ENCODE data around the gene LRRC38.

GRCh38 chr1:13479171-13479856 is 34.5 kb downstream of the LRRC38 start:
- TF ChIP-seq TCF7L2 (IDR thresholded peaks at IDR 0.05; ENCODE audit: borderline replicate concordance, extremely low read depth, insufficient read depth, insufficient read length) (no peak), ZFX (IDR thresholded peaks at IDR 0.05) (no peak), EGR1 (IDR thresholded peaks at IDR 0.05; ENCODE audit: low read depth) (no peak), EZH2phosphoT487 (IDR thresholded peaks at IDR 0.05; ENCODE audit: borderline replicate concordance) (no peak), POLR2AphosphoS5 (IDR thresholded peaks at IDR 0.05; ENCODE audit: low read depth, low read length) (no peak), CTCF (IDR thresholded peaks at IDR 0.05 in 2 of 3, conservative IDR thresholded peaks at IDR 0.05 in 1 of 3; ENCODE audit: borderline replicate concordance in 1 of 3, insufficient read depth in 1 of 3, low read depth in 2 of 3, low read length in 2 of 3) (no peak), POLR2A (IDR thresholded peaks at IDR 0.05; ENCODE audit: borderline replicate concordance, extremely low read depth, insufficient read depth, insufficient read length) (no peak), CEBPB (IDR thresholded peaks at IDR 0.05; ENCODE audit: low read depth) (no peak), MAX (IDR thresholded peaks at IDR 0.05) (no peak), YY1 (IDR thresholded peaks at IDR 0.05; ENCODE audit: extremely low read depth, insufficient replicate concordance, low read depth, low read length) (no peak), JUND (IDR thresholded peaks at IDR 0.05) (no peak), RAD21 (IDR thresholded peaks at IDR 0.05; ENCODE audit: low read depth) (no peak)
